Measurements from ENCODE around the gene HDAC4. TPM values are rescaled to one million over a fixed set of nuclear protein-coding genes. Genes with fewer than 3 reads are reported as not detected.

The HDAC4 gene
- total RNA-seq, 2 donors from 2014 or later, result 9.3 to 139 TPM

- no peak for TF ChIP-seq CTCF (IDR thresholded peaks at IDR 0.05)
- TF ChIP-seq POLR2A (IDR thresholded peaks at IDR 0.05), result no peak
- Histone ChIP-seq H3K4me1 (peaks cover 5% of the 10 kb centered on the region), H3K27ac (no peak overlapping the region), H3K27me3 (no peaks in the 10 kb centered on the region), H3K9me3 (no peaks in the 10 kb centered on the region), H3K36me3 (replicated peaks in 1 of 2; ENCODE audit: insufficient read depth in 1 of 2, low read depth in 2 of 2) (no peaks in the 10 kb centered on the region), H3K4me3 (no peak overlapping the region)
- WGBS, 2 donors, result 80 to 94% methylated on average over 9 of the region's 9 CpGs
- DNase-seq (no peak), ATAC-seq (no peak)
- intact Hi-C loops (cut with DNase I), result no loop called here
Measured at GRCh38 chr2:239236808-239237205, 164.0 kb downstream of the HDAC4 start.

- Histone ChIP-seq H3K36me3 (replicated peaks in 1 of 2; ENCODE audit: insufficient read depth in 1 of 2, low read depth in 2 of 2) (no peaks in the 10 kb centered on the region), H3K4me1 (peaks cover 5% of the 10 kb centered on the region), H3K4me3 (no peak overlapping the region), H3K9me3 (no peaks in the 10 kb centered on the region), H3K27me3 (no peaks in the 10 kb centered on the region), H3K27ac (no peak overlapping the region)
- DNase-seq, result no peak
- TF ChIP-seq CTCF (IDR thresholded peaks at IDR 0.05), result no peak
- no peak for TF ChIP-seq POLR2A (IDR thresholded peaks at IDR 0.05)
- no peak for ATAC-seq
- intact Hi-C loops (cut with DNase I), result no loop called here
- 90 to 95% methylated on average over 15 to 20 of the region's 20 CpGs for WGBS, 2 donors
Measured at GRCh38 chr2:239236043-239236807, 164.6 kb downstream of the HDAC4 start.

GRCh38 chr2:239235311-239235710 is 165.5 kb downstream of the HDAC4 start:
- intact Hi-C loops (cut with DNase I), result no loop called here

GRCh38 chr2:239234191-239235175 is 166.3 kb downstream of the HDAC4 start:
- Histone ChIP-seq H3K36me3 (replicated peaks in 1 of 2; ENCODE audit: insufficient read depth in 1 of 2, low read depth in 2 of 2) (no peaks in the 10 kb centered on the region), H3K27ac (peak overlapping the region in 1 of 4 donors; percentile 8), H3K4me1 (no peaks in the 10 kb centered on the region), H3K27me3 (no peaks in the 10 kb centered on the region), H3K4me3 (no peak overlapping the region), H3K9me3 (no peaks in the 10 kb centered on the region)
- 80 to 86% methylated on average over 22 of the region's 22 CpGs for WGBS, 2 donors
- no peak for TF ChIP-seq CTCF (IDR thresholded peaks at IDR 0.05)
- no peak for TF ChIP-seq POLR2A (IDR thresholded peaks at IDR 0.05)
- ATAC-seq (no peak), DNase-seq (no peak)
- intact Hi-C loops (cut with DNase I), result no loop called here

More at GRCh38 chr2:239235311-239235710, 165.5 kb downstream of the HDAC4 start:
- TF ChIP-seq POLR2A (IDR thresholded peaks at IDR 0.05) (no peak), CTCF (IDR thresholded peaks at IDR 0.05) (no peak)
- Histone ChIP-seq H3K36me3 (replicated peaks in 1 of 2; ENCODE audit: insufficient read depth in 1 of 2, low read depth in 2 of 2) (no peaks in the 10 kb centered on the region), H3K9me3 (no peaks in the 10 kb centered on the region), H3K27me3 (no peaks in the 10 kb centered on the region), H3K4me1 (peaks cover 4% of the 10 kb centered on the region), H3K4me3 (no peak overlapping the region), H3K27ac (no peak overlapping the region)
- no peak for DNase-seq
- 91 to 94% methylated on average over 11 of the region's 11 CpGs for WGBS, 2 donors
- no peak for ATAC-seq
